Measurements from ENCODE around the gene UBE2D3. TPM values are rescaled to one million over a fixed set of nuclear protein-coding genes. Genes with fewer than 3 reads are reported as not detected.

UBE2D3 gene
- total RNA-seq, 1 donor from 2014 or later = 261 TPM

- DNase-seq = no peak
- no peak for TF ChIP-seq CTCF (IDR thresholded peaks at IDR 0.05; ENCODE audit: partially characterized antibody, unreplicated experiment)
- Mint-ChIP-seq H3K27ac (ENCODE audit: unreplicated experiment) (no peak overlapping the region), H3K9me3 (ENCODE audit: unreplicated experiment) (no peaks in the 10 kb centered on the region), H3K27me3 (ENCODE audit: unreplicated experiment) (no peaks in the 10 kb centered on the region), H3K4me3 (ENCODE audit: unreplicated experiment) (no peak overlapping the region), H3K4me1 (ENCODE audit: low read depth, unreplicated experiment) (no peaks in the 10 kb centered on the region), H3K36me3 (ENCODE audit: unreplicated experiment) (no peaks in the 10 kb centered on the region)
These were observed 32.4 kb downstream of the UBE2D3 start for GRCh38 chr4:102794999-102795398.

- Mint-ChIP-seq H3K9me3 (ENCODE audit: unreplicated experiment) (no peaks in the 10 kb centered on the region), H3K36me3 (ENCODE audit: unreplicated experiment) (no peaks in the 10 kb centered on the region), H3K27ac (ENCODE audit: unreplicated experiment) (no peak overlapping the region), H3K27me3 (ENCODE audit: unreplicated experiment) (no peaks in the 10 kb centered on the region), H3K4me3 (ENCODE audit: unreplicated experiment) (no peak overlapping the region), H3K4me1 (ENCODE audit: low read depth, unreplicated experiment) (no peaks in the 10 kb centered on the region)
- no peak for TF ChIP-seq CTCF (IDR thresholded peaks at IDR 0.05; ENCODE audit: partially characterized antibody, unreplicated experiment)
- no peak for DNase-seq
These were observed 34.9 kb downstream of the UBE2D3 start for GRCh38 chr4:102792361-102792936.

GRCh38 chr4:102791318-102791835 lies 36.0 kb downstream of the UBE2D3 start:
- H3K27ac Mint-ChIP-seq (ENCODE audit: unreplicated experiment) = no peak overlapping the region
- no peaks in the 10 kb centered on the region for H3K27me3 Mint-ChIP-seq (ENCODE audit: unreplicated experiment)

GRCh38 chr4:102789317-102789717 lies 38.0 kb downstream of the UBE2D3 start:
- Mint-ChIP-seq H3K27me3 (ENCODE audit: unreplicated experiment) (no peaks in the 10 kb centered on the region), H3K9me3 (ENCODE audit: unreplicated experiment) (peaks cover 2% of the 10 kb centered on the region), H3K27ac (ENCODE audit: unreplicated experiment) (no peak overlapping the region), H3K4me3 (ENCODE audit: unreplicated experiment) (no peak overlapping the region), H3K36me3 (ENCODE audit: unreplicated experiment) (no peaks in the 10 kb centered on the region), H3K4me1 (ENCODE audit: low read depth, unreplicated experiment) (no peaks in the 10 kb centered on the region)
- no peak for DNase-seq
- no peak for TF ChIP-seq CTCF (IDR thresholded peaks at IDR 0.05; ENCODE audit: partially characterized antibody, unreplicated experiment)

More at GRCh38 chr4:102791318-102791835, 36.0 kb downstream of the UBE2D3 start:
- Mint-ChIP-seq H3K4me3 (ENCODE audit: unreplicated experiment) (no peak overlapping the region), H3K9me3 (ENCODE audit: unreplicated experiment) (no peaks in the 10 kb centered on the region), H3K4me1 (ENCODE audit: low read depth, unreplicated experiment) (no peaks in the 10 kb centered on the region), H3K36me3 (ENCODE audit: unreplicated experiment) (no peaks in the 10 kb centered on the region)
- no peak for DNase-seq
- TF ChIP-seq CTCF (IDR thresholded peaks at IDR 0.05; ENCODE audit: partially characterized antibody, unreplicated experiment) = no peak

GRCh38 chr4:102787944-102788343 lies 39.4 kb downstream of the UBE2D3 start:
- no peak for DNase-seq
- Mint-ChIP-seq H3K36me3 (ENCODE audit: unreplicated experiment) (no peaks in the 10 kb centered on the region), H3K4me3 (ENCODE audit: unreplicated experiment) (no peak overlapping the region), H3K9me3 (ENCODE audit: unreplicated experiment) (peaks cover 2% of the 10 kb centered on the region), H3K27me3 (ENCODE audit: unreplicated experiment) (no peaks in the 10 kb centered on the region), H3K27ac (ENCODE audit: unreplicated experiment) (no peak overlapping the region), H3K4me1 (ENCODE audit: low read depth, unreplicated experiment) (no peaks in the 10 kb centered on the region)
- TF ChIP-seq CTCF (IDR thresholded peaks at IDR 0.05; ENCODE audit: partially characterized antibody, unreplicated experiment) = no peak

Measured in glutamatergic neuron (in vitro differentiated cells).